Measurements from ENCODE around the gene LY9. TPM values are rescaled to one million over a fixed set of nuclear protein-coding genes. Genes with fewer than 3 reads are reported as not detected.
A peak's percentile ranks its signal among the peaks of the same experiment; 100 is the strongest.

The LY9 gene
- total RNA-seq, 4 donors from 2014 or later: 0.22 to 3.0 (median 1.9) TPM; not detected in 1

DNA sequence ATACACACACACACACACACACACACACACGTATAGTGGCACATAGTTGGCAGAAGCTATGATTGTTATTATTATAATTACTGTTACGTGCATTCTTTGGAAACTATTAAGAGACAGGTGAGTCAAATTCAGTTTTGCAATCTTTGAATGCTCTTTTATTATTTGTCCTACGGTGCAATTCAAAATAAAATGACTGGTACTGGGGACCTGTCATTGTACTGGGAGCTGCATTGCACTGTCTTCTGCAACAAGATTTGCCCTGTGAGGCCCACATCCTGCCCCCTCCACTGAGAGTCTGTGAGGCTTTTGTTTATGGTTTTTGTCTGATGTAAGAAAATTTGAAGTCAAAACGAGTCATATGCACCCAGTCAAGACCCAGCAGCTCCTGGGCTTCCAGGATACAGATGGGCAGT is 1.9 kb downstream of the LY9 start:
- H3K36me3 ChIP-seq: no peaks in the 10 kb centered on the region
- WGBS, 2 donors: 30 to 53% methylated on average over 4 of the region's 4 CpGs
- TF ChIP-seq EP300 (IDR thresholded peaks at IDR 0.05) (no peak), POLR2A (IDR thresholded peaks at IDR 0.05) (no peak)
- TF ChIP-seq, protein P1, sequence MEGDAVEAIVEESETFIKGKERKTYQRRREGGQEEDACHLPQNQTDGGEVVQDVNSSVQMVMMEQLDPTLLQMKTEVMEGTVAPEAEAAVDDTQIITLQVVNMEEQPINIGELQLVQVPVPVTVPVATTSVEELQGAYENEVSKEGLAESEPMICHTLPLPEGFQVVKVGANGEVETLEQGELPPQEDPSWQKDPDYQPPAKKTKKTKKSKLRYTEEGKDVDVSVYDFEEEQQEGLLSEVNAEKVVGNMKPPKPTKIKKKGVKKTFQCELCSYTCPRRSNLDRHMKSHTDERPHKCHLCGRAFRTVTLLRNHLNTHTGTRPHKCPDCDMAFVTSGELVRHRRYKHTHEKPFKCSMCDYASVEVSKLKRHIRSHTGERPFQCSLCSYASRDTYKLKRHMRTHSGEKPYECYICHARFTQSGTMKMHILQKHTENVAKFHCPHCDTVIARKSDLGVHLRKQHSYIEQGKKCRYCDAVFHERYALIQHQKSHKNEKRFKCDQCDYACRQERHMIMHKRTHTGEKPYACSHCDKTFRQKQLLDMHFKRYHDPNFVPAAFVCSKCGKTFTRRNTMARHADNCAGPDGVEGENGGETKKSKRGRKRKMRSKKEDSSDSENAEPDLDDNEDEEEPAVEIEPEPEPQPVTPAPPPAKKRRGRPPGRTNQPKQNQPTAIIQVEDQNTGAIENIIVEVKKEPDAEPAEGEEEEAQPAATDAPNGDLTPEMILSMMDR (IDR thresholded peaks at IDR 0.05): no peak
- peak overlapping the region in 1 of 4 donors; percentile 76 for H3K27ac ChIP-seq
- no peak for DNase-seq (ENCODE audit: low spot score in 2 of 2)
- peaks cover 0 to 9% (median 0%) of the 10 kb centered on the region in 4 donors for H3K9me3 ChIP-seq
- H3K27me3 ChIP-seq: no peaks in the 10 kb centered on the region
- peak overlapping the region in 1 of 4 donors; percentile 0 for H3K4me3 ChIP-seq
- H3K4me1 ChIP-seq: no peaks in the 10 kb centered on the region

DNA sequence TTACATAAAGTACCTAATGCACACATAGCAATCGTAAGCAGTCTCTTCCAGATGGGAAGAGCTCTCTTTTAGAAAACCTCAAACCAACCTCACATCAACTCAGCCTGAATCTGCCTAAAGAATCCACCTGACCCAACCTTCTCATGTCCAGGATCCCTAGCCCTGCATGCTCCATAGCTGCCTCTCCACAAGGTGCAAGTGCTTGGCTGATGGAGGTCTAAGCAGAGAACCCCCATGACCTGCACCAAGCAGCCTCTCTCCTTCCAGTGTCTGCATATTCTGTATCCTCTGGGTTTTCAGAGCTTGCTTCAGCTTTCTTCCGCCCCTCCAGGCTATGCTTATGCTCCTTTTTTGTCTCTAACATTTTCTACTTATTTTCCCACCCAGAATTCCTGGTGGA is 2.5 kb downstream of the LY9 start:
- peak overlapping the region in 1 of 4 donors; percentile 16 for H3K27ac ChIP-seq
- WGBS, 2 donors: 83 to 98% methylated on average over 2 of the region's 2 CpGs
- DNase-seq (ENCODE audit: low spot score in 2 of 2): no peak

DNA sequence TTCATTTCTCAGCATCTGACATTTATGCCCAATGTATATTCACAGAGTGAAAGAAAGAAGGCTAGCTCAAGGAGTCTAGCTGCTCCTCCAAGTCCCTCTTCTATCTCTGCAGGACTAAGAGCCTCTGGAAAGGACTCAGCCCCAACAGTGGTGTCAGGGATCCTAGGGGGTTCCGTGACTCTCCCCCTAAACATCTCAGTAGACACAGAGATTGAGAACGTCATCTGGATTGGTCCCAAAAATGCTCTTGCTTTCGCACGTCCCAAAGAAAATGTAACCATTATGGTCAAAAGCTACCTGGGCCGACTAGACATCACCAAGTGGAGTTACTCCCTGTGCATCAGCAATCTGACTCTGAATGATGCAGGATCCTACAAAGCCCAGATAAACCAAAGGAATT is 3.7 kb downstream of the LY9 start:
- no peak overlapping the region for H3K27ac ChIP-seq
- TF ChIP-seq, protein P1 (IDR thresholded peaks at IDR 0.05): no peak
- no peaks in the 10 kb centered on the region for H3K36me3 ChIP-seq
- H3K4me1 ChIP-seq: no peaks in the 10 kb centered on the region
- WGBS, 2 donors: 92 to 93% methylated on average over 5 of the region's 5 CpGs
- no peak for DNase-seq (ENCODE audit: low spot score in 2 of 2)
- H3K9me3 ChIP-seq: peaks cover 0 to 9% (median 0%) of the 10 kb centered on the region in 4 donors
- H3K4me3 ChIP-seq: no peak overlapping the region
- no peaks in the 10 kb centered on the region for H3K27me3 ChIP-seq

More for the DNA sequence above, 2.5 kb downstream of the LY9 start:
- no peaks in the 10 kb centered on the region for H3K4me1 ChIP-seq
- H3K27me3 ChIP-seq: no peaks in the 10 kb centered on the region
- peaks cover 0 to 9% (median 0%) of the 10 kb centered on the region in 4 donors for H3K9me3 ChIP-seq
- TF ChIP-seq, protein P1 (IDR thresholded peaks at IDR 0.05): no peak
- TF ChIP-seq EP300 (IDR thresholded peaks at IDR 0.05) (no peak), POLR2A (IDR thresholded peaks at IDR 0.05) (no peak)
- H3K36me3 ChIP-seq: no peaks in the 10 kb centered on the region
- H3K4me3 ChIP-seq: peak overlapping the region in 1 of 4 donors; percentile 0

DNA sequence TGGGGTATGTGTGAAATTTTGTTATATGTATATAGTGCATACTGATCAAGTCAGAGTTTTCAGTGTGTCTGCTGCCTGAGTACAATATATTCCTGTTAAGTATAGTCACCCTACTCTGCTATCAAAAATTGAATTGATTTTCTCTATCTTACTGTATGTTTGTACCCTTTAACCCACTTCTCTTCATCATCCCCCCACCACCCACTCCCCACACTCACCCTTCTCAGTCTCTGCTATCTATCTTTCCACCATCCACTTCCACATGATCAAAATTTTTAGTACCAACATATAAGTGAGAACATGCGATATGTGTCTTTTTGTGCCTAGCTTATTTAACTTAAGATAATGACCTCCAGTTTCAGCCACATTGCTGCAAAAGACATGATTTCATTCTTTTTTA is 4.2 kb downstream of the LY9 start:
- Histone ChIP-seq H3K27ac (no peak overlapping the region), H3K27me3 (no peaks in the 10 kb centered on the region), H3K4me3 (no peak overlapping the region), H3K4me1 (no peaks in the 10 kb centered on the region), H3K9me3 (peaks cover 0 to 9% (median 0%) of the 10 kb centered on the region in 4 donors), H3K36me3 (no peaks in the 10 kb centered on the region)
- TF ChIP-seq, protein P1 (IDR thresholded peaks at IDR 0.05): no peak
- TF ChIP-seq EP300 (IDR thresholded peaks at IDR 0.05) (no peak), POLR2A (IDR thresholded peaks at IDR 0.05) (no peak)
- 93 to 98% methylated on average over 1 of the region's 1 CpG for WGBS, 2 donors
- DNase-seq (ENCODE audit: low spot score in 2 of 2): no peak

DNA sequence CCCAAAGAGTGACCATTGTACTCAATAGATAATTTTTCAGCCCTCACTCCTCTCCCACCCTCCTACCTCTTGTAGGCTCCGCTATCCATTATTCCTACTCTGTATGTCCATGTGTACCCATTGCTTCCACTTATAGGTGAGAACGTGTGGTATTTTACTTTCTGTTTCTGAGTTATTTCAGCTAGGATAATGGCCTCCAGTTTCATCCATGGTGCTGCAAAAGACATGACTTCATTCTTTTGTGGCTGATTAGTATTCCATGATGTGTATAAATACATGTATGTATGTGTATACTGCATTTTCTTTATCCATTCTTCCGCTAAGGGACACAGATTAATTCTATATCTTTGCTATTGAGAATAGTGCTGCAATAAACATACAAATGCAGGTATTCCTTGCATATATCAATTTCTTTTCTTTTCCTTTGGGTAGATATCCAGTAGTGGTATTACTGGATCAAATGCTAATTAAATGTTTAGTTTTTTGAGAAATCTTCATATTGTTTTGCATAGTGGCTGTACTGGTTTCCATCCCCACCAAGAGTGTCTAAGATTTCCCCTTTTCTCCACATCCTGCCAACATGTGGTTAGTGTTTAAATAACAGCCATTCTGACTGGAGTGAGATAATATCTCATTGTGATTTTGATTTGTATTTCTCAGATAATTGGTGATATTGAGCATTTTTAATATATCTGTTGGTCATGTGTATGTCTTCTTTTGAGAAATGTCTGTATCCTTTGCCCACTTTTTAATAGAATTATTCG is 4.9 kb downstream of the LY9 start:
- no peaks in the 10 kb centered on the region for H3K27me3 ChIP-seq
- TF ChIP-seq, protein P1 (IDR thresholded peaks at IDR 0.05): no peak
- TF ChIP-seq EP300 (IDR thresholded peaks at IDR 0.05): no peak
- TF ChIP-seq POLR2A (IDR thresholded peaks at IDR 0.05): no peak
- no peaks in the 10 kb centered on the region for H3K4me1 ChIP-seq
- H3K36me3 ChIP-seq: no peaks in the 10 kb centered on the region
- H3K27ac ChIP-seq: no peak overlapping the region
- H3K9me3 ChIP-seq: peaks cover 0 to 7% (median 0%) of the 10 kb centered on the region in 4 donors
- H3K4me3 ChIP-seq: no peak overlapping the region
- 54 to 62% methylated on average over 4 of the region's 4 CpGs for WGBS, 2 donors
- no peak for DNase-seq (ENCODE audit: low spot score in 2 of 2)

All from tibial nerve (tissue), 4 donors.